Karpas-422 (cell line): ENCODE measurements around the gene GNPNAT1. TPM values are rescaled to one million over a fixed set of nuclear protein-coding genes. Genes with fewer than 3 reads are reported as not detected.
"Not testable (repeated sequence)": the region's sequence is repeated elsewhere in the genome, so short reads cannot be mapped to it uniquely, and the experiment has no call there.

Experiments used
- DNase-seq: peaks from one replicate; pipeline ENCODE4 v3.0.0-alpha.2; 2015
- H2AFZ ChIP-seq: fragments of 200-600 bp; sonication (generic); 2 replicates; pipeline ENCODE4 v1.6.1; 2014; ENCODE audit warnings: antibody characterized with exemption, low read length, mixed read lengths
- H3K27ac ChIP-seq: fragments of 200-600 bp; sonication (generic); 2 replicates; pipeline ENCODE4 v1.5.1; 2014; ENCODE audit warnings: mild to moderate bottlenecking, low read length, moderate library complexity
- H3K27me3 ChIP-seq: fragments of 200-600 bp; sonication (generic); 2 replicates; pipeline ENCODE4 v1.6.1; 2014; ENCODE audit warnings: low read length, mixed read lengths
- H3K36me3 ChIP-seq: fragments of 200-600 bp; sonication (generic); 2 replicates; pipeline ENCODE4 v1.6.1; 2014; ENCODE audit warnings: low read length, mixed read lengths; ENCODE audit not compliant: insufficient read depth
- H3K4me1 ChIP-seq: fragments of 200-600 bp; sonication (generic); 2 replicates; pipeline ENCODE4 v1.6.1; 2014; ENCODE audit warnings: mild to moderate bottlenecking, low read length, mixed read lengths
- H3K4me2 ChIP-seq: fragments of 200-600 bp; sonication (generic); 2 replicates; pipeline ENCODE4 v1.6.1; 2014; ENCODE audit warnings: low read length, low read depth, mild to moderate bottlenecking; ENCODE audit not compliant: poor library complexity, severe bottlenecking
- H3K4me3 ChIP-seq: fragments of 200-600 bp; sonication (generic); 2 replicates; pipeline ENCODE4 v1.5.1; 2014; ENCODE audit warnings: mild to moderate bottlenecking, antibody characterized with exemption, low read length, mixed read lengths
- H3K79me2 ChIP-seq: fragments of 200-600 bp; sonication (generic); 2 replicates; pipeline ENCODE4 v1.6.1; 2014; ENCODE audit warnings: mild to moderate bottlenecking, low read length, mixed read lengths
- H3K9ac ChIP-seq: fragments of 200-600 bp; sonication (generic); 2 replicates; pipeline ENCODE4 v1.6.0; 2014; ENCODE audit warnings: low read length
- H3K9me2 ChIP-seq: fragments of 200-600 bp; sonication (generic), shearing (Covaris generic); replicated peaks from 2 replicates; pipeline ENCODE4 v1.6.0; 2014; ENCODE audit warnings: mild to moderate bottlenecking, low read length, moderate library complexity; ENCODE audit not compliant: insufficient read depth
- H3K9me3 ChIP-seq: fragments of 300-700, 200-600 bp; sonication (generic); 2 replicates; pipeline ENCODE4 v1.6.1; 2014; ENCODE audit warnings: low read length, mixed read lengths
- H4K20me1 ChIP-seq: fragments of 200-600 bp; sonication (generic); 2 replicates; pipeline ENCODE4 v1.6.1; 2014; ENCODE audit warnings: mild to moderate bottlenecking, antibody characterized with exemption, low read length, low read depth; ENCODE audit not compliant: insufficient read depth
- small RNA-seq: library from RNA; depleted of rRNA; stranded (forward); fragments of <200 nt; gene quantifications from one replicate; pipeline ENCODE3, GENCODE V24; 2014
- total RNA-seq: library from RNA; depleted of rRNA; stranded (reverse); fragments of >200 nt; shearing (Covaris generic); gene quantifications from 2 replicates; pipeline ENCODE4 v1.2.3, GENCODE V29; 2014; ENCODE audit warnings: low replicate concordance; rRNA removed

Gene GNPNAT1
- total RNA-seq, 1 experiment from 2014 or later = 30.7 TPM

DNA sequence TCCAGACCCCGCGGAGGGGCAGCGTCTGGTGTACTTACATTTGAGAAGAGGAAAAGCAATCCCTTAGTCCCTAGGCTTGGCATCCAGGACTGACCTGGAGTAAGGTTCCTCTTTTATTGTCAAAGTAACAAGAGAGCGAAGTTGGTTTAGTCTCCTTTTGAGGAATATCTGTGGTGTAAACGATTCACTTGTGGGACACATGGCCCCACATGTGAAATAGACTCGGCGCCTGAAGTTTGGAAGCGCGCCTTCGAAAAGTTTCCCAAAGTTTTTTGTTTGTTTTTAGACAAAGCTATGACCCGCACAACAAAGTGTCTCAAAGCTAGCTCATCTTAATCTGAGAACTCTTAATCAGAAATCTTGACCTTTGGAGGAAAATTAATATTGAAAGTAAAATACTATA is 60.7 kb downstream of the GNPNAT1 start:
- Histone ChIP-seq H3K27me3 (no peaks in the 10 kb centered on the region), H3K27ac (peak overlapping the region; percentile 21), H3K4me3 (peak overlapping the region; percentile 76), H3K36me3 (peaks cover 26% of the 10 kb centered on the region), H3K4me2 (peak overlapping the region; percentile 89), H3K9me3 (no peaks in the 10 kb centered on the region), H2AFZ (peak overlapping the region; percentile 61; the same call in 1 of the 2 replicates), H3K9me2 (no peaks in the 10 kb centered on the region), H3K9ac (peak overlapping the region; percentile 91), H3K4me1 (peaks cover 35% of the 10 kb centered on the region), H3K79me2 (peaks cover 65% of the 10 kb centered on the region), H4K20me1 (no peaks in the 10 kb centered on the region)
- DNase-seq = no peak

DNA sequence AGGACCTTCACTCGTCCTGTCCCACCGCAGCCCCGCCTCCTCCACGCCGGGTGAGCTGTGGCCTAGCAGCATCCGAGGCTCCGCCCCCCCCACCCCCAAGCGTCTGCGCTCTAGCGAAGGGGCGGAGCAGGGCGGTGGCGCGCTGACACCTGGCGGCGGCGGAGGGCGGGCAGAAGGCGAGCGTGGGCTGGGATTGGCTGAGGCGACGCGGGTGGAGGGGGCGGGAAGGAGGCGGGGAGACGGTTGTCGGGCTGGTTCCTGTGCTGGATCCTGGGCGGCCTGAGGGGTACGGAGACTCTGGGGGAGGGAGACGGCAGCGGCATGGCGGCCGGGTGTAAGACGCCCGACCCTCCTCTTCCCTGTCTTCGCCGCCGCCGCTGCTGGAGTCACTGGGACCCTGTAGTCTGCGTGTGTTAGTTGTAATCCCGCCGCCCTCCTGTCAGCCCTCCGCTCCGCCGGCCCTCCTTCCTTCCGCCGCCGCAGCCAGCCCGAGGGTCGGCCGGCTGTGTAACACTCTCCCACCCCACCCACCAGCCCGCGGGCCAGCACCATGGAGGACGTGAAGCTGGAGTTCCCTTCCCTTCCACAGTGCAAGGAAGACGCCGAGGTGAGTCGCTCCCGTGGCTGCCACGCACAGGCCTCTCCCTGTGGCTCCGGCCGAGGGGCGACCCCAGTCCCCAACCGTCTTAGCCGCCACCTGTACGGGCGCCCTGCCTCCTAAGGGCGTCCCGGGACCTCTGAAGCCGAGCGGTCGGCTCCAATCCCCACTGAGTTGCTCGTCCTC is 61.3 kb downstream of the GNPNAT1 start, which contains the start of gene STYX:
Gene STYX (plus strand): TSS at position 242 of the 784 bp plus-strand sequence. CDS start 309 bp downstream, at position 551.
- H3K9ac ChIP-seq = peak within 1 kb of the TSS; percentile 91
- H3K9me2 ChIP-seq = no peaks in the 10 kb centered on the region
- H3K4me2 ChIP-seq = peak within 1 kb of the TSS; percentile 89
- peak within 1 kb of the TSS; percentile 73 for H3K27ac ChIP-seq
- DNase-seq = peak; percentile 100
- peaks cover 32% of the 10 kb centered on the region for H3K36me3 ChIP-seq
- H3K4me1 ChIP-seq = peaks cover 31% of the 10 kb centered on the region
- peak within 1 kb of the TSS; percentile 76 for H3K4me3 ChIP-seq
- H4K20me1 ChIP-seq = no peaks in the 10 kb centered on the region
- peak within 1 kb of the TSS; percentile 61 for H2AFZ ChIP-seq
- no peaks in the 10 kb centered on the region for H3K27me3 ChIP-seq
- H3K9me3 ChIP-seq = no peaks in the 10 kb centered on the region
- peaks cover 65% of the 10 kb centered on the region for H3K79me2 ChIP-seq

DNA sequence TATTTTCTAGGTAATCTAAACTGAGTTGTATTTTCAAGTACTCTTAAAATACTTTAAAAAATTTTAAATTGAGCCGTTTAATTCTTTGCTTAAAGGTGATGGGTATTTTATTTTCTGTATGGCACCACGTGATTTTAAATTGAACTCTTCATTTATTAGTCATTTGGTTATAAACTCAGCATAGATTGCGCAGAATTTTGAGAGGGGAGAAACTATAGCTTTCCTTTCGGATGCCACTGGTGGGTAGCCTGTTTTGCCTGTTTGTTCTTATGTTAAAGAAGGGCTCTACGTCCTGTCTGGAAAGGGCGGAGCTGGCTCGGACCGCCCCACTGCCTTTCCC is 61.9 kb downstream of the GNPNAT1 start:
- H3K9me3 ChIP-seq = no peaks in the 10 kb centered on the region

DNA sequence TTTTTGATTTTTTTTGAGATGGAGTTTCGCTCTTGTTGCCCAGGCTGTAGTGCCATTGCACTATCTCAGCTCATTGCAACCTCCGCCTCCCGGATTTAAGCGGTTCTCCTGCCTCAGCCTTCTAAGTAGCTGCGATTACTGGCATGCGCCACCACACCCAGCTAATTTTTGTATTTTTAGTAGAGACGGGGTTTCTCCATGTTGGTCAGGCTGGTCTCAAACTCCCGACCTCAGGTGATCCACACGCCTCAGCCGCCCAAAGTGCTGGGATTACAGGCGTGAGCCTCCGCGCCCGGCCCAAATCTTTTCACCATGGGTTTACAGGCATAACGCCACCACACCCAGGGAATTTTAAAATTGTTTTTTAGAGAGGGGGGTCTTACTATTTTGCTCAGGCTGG is 62.4 kb downstream of the GNPNAT1 start:
- DNase-seq, H3K9me3 ChIP-seq, H3K9ac ChIP-seq, H3K9me2 ChIP-seq, H3K27me3 ChIP-seq, H4K20me1 ChIP-seq, H2AFZ ChIP-seq, H3K4me3 ChIP-seq: not testable (repeated sequence)
- peaks cover 65% of the 10 kb centered on the region for H3K79me2 ChIP-seq
- peaks cover 41% of the 10 kb centered on the region for H3K36me3 ChIP-seq
- peak overlapping the region; percentile 89 for H3K4me2 ChIP-seq
- peaks cover 40% of the 10 kb centered on the region for H3K4me1 ChIP-seq
- H3K27ac ChIP-seq = peak overlapping the region; percentile 73; the same call in 1 of the 2 replicates

More for the DNA sequence above, 61.9 kb downstream of the GNPNAT1 start:
- H3K9me2 ChIP-seq = no peaks in the 10 kb centered on the region
- peak overlapping the region; percentile 73 for H3K27ac ChIP-seq
- DNase-seq = no peak
- peaks cover 38% of the 10 kb centered on the region for H3K36me3 ChIP-seq
- peak overlapping the region; percentile 61 for H3K4me3 ChIP-seq
- H3K27me3 ChIP-seq = no peaks in the 10 kb centered on the region
- peak overlapping the region; percentile 60 for H3K9ac ChIP-seq
- peaks cover 35% of the 10 kb centered on the region for H3K4me1 ChIP-seq
- no peaks in the 10 kb centered on the region for H4K20me1 ChIP-seq
- peak overlapping the region; percentile 89 for H3K4me2 ChIP-seq
- 0 out of 2 replicates have a peak overlapping the region, but pooled peaks have one; percentile 30 for H2AFZ ChIP-seq
- H3K79me2 ChIP-seq = peaks cover 65% of the 10 kb centered on the region

DNA sequence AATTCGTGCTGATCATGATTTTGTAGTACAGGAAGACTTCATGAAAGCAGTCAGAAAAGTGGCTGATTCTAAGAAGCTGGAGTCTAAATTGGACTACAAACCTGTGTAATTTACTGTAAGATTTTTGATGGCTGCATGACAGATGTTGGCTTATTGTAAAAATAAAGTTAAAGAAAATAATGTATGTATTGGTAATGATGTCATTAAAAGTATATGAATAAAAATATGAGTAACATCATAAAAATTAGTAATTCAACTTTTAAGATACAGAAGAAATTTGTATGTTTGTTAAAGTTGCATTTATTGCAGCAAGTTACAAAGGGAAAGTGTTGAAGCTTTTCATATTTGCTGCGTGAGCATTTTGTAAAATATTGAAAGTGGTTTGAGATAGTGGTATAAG is 63.9 kb downstream of the GNPNAT1 start:
- not testable (repeated sequence) for H3K4me3 ChIP-seq, H4K20me1 ChIP-seq, H3K9ac ChIP-seq, H3K27me3 ChIP-seq, H3K9me2 ChIP-seq, DNase-seq, H3K9me3 ChIP-seq, H2AFZ ChIP-seq, H3K27ac ChIP-seq, H3K4me2 ChIP-seq
- Histone ChIP-seq H3K4me1 (peaks cover 55% of the 10 kb centered on the region), H3K79me2 (peaks cover 65% of the 10 kb centered on the region), H3K36me3 (peaks cover 48% of the 10 kb centered on the region)

Small RNA genes lying within 50 kb of the gene (small RNA-seq; reads per million reads assigned to genes)
- not detected for gene AL139317.2

Other genes with a start within 250 kb of the GNPNAT1 start
- 7.6 and 20.6 TPM in 2 replicates for gene TXNDC16, start 239.1 kb downstream of the GNPNAT1 start, total RNA-seq
- gene GPR137C, start 238.8 kb downstream of the GNPNAT1 start, total RNA-seq = 0.22 and 0.26 TPM in 2 replicates
- gene ERO1A, start 96.0 kb downstream of the GNPNAT1 start, total RNA-seq = 97.3 and 105 TPM in 2 replicates
- 123 and 132 TPM in 2 replicates for gene PSMC6, start 84.4 kb downstream of the GNPNAT1 start, total RNA-seq
- gene STYX, start 61.4 kb downstream of the GNPNAT1 start, total RNA-seq = 14.5 and 40.5 TPM in 2 replicates
- gene FERMT2, start 159.4 kb upstream of the GNPNAT1 start, total RNA-seq = 0.07 and 0.34 TPM in 2 replicates